NCI-H2107 treated with DMSO at 0.1 percent for 48 hours (cell line): ENCODE data around the gene HOMER1.
A peak's percentile ranks its signal among the peaks of the same experiment; 100 is the strongest.

Experiments used
- DNase-seq: peaks from one replicate; lab custom pipeline; 2025; ENCODE audit not compliant: unreplicated experiment; lab: John Stamatoyannopoulos, UW

HOMER1 gene, protein sequence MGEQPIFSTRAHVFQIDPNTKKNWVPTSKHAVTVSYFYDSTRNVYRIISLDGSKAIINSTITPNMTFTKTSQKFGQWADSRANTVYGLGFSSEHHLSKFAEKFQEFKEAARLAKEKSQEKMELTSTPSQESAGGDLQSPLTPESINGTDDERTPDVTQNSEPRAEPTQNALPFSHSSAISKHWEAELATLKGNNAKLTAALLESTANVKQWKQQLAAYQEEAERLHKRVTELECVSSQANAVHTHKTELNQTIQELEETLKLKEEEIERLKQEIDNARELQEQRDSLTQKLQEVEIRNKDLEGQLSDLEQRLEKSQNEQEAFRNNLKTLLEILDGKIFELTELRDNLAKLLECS

DNA sequence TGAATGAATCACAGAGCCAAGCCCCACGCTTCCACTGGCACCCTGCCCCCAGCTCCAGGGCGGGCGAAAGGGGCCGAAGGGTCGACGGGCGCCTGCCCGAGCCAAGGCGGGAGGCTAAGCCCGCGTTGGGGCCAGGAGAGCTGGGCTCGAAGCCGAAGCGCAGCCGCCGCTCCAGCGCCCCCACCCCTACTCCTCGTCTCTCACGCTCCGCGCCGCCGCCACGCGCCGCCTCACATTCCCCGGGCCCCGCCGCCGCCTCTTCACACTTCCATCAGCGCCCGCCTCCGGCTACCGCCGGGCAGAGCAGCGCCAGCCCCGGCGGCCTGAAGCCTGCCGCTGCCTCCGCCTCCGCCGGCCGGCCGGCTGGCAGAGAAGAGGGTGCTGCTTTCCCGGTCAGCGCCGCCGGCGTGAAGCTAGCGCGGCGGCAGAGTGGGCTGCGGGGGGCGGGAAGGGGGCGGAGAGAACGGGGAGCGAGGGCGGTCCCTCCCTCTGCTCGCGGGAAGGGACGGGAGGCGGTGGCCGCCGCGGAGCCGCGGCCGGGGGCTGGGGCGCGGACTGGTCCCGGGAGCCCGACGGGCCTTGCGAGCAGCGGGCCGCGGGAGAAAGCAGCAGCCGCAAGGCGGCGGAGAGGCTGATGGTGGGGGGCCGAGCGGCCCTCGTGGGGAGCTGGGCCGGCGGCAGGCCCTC, at the start of gene HOMER1:
Gene HOMER1 (minus strand): TSS at position 431 of the 687 bp plus-strand sequence. CDS start 1,360 bp downstream, outside the sequence.
- no peak for DNase-seq

DNA sequence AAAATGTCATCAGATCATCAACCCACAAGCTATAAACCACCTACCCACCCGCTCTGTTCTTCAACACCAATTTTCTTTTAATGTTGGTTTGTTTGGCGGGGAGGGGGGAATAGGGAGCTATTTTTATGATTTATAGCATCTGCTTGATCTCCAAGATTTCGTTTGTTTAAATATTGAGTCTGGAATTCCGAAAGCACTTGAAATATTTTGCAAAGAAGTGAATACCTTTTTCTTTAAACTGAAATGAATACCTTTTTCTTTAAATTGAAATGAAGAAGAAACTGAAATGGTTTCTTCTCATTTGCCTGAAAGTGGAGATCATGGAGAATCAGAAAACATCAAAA, 49.3 kb upstream of the HOMER1 start:
- DNase-seq: no peak

DNA sequence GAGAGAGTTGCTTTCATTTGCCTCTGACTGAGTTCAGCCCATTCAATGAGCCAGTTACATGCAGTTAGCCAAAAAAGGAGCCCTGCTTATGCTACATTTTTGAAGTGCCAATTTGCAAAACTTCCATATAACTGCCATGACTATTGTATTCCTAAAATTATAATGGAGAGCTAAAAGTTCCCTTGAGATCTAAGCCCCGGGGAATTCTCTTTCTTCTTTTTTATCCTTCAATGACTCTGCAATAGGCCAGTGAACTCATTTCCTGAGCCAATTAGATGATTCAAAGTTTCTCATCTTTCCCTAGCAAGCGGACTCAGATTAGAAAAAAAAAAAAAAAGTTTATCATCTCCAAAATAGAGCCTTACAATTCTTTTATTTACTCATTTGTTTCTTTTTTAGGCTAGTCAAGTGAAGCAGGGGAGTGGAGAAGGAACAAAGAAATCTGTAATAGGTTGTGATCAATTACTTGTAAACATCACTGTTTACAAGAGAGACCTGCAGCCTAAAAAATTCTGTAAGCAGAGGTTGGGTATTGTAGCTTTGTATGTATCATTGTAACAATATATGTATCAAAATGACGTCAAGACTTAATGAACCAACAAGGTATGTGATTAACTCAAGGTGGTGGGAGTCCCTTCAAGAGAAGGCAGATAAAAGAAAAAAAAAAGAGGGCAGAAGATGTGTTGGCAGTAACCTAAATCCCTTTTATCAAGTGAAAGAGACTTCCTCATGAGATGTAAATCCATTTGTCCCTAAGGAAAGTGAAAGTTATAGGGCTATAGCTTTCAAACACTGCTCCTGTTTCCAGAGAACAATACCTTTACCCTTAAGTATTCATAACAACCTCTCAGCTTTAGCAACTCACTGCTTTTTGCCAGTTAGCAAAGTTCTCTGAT, 48.7 kb upstream of the HOMER1 start:
- DNase-seq: peak; percentile 38

DNA sequence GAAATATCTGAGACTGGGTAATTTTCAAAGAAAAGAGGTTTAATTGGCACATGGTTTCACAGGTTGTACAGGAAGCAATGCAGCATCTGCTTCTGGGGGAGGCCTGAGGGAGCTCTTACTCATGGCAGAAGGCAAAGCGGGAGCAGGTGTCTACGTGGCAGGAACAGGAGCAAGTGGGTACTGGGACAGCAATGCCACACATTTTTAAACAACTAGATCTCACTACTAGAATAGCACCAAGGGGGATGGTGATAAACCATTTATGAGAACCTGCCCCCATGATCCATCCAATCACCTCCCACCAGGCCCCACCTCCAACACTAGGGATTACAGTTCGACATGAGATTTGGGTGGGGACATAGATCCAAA, 47.6 kb upstream of the HOMER1 start:
- DNase-seq: no peak

DNA sequence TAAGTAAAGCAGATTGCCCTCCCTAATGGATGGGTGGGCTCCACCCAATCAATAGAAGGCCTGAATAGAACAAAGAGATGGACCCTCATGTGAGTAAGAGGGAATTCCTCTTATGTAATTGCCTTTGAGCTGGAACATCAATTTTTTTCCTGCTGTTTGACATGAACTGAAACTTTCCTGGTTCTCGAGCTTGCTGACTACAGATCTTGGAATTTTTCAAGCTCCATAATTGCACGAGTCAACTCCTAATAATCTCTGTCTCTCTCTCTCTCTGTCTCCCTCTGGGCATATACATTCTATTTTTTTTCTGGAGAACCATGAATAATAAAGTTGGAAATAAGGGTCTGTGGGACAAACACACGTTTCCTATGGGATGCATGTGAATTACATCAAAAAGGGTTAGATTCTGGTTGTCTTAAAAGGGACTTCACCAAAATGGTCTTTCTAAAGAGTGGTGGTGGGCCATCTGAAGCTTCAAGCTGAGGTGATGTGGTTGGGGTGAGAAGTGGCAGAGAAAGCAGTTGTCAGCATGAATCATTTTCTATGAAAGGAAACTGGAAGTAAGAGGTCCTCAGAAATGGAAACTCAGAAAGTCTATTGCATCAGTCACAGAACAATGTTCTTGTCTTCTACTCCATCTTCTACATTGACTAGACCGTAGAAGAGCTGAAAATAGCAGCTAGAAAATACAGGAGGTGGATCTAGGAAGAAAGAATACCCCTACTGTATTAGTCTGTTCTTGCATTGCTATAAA, 47.0 kb upstream of the HOMER1 start:
- DNase-seq: no peak

DNA sequence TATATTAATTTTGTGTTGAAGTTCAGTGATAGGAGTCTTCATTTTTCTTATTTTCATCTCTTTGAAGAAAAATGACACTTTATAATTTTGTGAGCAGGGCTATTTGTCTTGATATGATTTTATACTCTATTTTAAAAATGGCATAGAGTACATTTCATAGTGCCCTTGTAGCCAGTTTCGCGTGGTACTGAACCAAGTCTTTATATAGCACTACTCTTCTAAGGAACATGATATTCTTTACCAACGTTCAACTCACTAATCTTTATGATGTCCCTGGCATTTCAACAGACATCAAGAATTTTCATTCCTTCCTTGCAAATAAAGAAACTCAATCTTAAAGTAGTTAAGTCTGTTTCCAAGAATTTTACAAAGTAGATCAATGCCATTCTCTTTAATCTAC, 41.5 kb upstream of the HOMER1 start:
- no peak for DNase-seq

DNA sequence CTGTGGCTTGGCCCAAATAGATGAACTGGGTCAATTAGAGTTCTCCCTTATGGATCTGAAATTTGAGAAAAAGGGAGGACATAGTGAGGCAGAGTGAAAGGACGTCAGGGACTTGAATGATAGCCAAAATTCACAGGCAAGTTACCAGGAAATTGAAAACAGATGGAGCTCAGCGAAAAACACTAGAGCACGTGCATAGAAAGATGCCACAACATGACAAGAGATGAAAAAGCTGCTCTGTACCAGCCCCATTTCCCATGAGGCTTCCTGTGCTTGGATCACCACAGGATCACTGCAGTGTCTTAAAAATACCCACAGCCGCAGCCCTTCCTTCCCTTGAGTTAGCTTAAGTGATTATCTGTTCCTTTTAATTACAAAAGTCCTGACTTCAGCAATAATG, 39.0 kb upstream of the HOMER1 start:
- no peak for DNase-seq

DNA sequence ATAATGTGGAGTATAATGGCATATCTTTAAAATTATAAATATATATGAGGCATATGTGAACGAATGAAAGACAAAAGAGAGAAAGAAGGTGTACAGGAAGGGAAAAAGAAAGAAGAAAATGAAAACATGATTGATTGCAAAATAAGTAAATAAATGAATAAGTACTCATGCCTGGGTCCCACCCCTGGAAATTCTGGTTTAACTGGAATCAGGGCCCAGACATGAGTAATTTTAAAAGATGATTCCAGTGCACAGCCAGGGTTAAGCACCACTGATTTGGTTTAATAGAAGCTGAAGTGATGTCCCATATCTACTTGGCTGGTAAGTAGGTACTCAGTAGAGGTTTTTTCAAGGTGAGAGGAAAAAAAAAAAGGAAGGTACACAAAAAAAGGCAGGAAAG, 34.0 kb upstream of the HOMER1 start:
- no peak for DNase-seq

DNA sequence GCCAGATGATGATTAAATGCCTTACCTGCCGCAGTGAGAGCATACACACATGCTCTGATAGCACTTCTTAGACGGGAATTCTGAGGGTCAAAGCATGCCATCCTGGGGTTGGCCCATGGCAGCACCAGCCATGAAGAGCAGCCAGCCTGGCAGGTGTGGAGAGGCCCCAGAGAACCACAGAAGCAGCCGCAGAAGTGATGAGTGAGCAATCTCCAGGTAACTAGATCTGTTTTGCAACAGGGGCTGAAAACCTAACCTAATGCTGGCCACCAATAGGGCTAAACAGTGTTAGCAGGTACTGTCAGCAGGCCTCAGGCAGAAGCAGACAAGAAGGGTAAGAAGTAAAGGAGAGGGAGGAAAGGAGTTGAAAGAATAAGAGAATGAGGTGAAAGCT, 33.5 kb upstream of the HOMER1 start:
- DNase-seq: peak; percentile 61

DNA sequence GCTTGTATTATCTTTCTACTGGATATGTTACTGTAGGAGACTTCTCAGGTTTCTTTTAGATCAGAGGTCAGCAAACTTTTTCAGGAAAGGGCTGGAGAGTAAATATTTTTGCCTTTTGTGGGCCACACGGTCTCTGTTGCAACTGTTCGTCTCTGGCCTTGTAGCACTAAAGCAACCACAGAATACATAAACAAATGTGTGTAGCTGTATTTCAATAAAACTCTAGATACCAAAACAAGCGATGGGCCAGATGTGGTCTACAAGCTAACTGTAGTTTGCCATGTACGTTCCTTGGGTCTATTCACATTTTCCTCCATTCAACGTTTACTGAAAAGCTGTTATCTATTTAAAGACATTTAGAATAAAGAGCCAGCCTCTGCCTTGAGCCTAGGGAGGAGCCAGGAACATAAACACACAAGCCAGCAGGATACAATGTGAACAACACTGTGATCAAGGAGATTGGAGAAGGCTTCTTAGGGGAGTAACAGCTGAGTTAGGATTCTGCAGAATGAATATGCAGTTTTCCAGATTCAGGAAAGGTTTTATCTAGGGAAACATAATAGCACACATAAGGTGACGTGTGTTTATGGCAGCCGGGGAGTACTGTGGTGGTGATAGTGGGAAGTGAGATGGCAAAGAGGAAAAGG, 33.0 kb upstream of the HOMER1 start:
- DNase-seq: no peak

DNA sequence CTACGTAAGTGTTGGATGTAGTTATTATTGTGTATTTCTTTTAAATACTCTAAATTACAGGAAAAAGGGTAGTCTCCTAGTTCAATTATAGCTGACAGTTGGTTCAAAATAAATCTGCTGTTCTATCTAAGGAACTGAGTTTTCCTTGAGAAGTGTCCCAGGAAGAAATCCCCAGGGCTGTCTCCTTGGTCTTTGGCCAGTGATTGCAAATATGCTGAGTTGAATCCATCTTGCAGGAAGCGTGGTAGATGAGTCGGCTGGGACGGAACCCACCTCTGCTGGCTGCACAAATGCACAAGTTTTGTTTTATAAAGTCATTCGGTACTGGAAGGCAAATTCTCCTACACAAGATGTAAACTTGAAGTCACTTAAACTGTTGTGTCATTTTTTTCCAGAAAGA, 30.2 kb upstream of the HOMER1 start:
- DNase-seq: no peak

DNA sequence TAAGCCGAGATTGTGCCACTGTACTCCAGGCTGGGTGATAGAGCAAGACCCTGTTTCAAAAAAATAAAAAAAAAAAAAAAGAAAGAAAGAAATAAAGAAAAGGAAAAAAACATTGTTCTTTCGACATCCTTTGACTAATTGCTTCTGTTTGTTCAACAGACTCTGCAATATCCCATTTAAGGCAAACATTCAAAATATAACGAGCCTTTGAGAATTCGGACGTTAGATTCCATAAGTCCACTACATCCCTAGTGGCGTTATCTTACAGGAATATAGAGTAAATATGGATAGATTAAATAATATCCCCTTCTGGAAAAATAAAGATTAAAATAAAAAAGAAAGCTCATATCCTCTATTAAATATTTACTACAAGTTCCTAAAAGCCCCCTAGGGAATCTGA, 27.0 kb upstream of the HOMER1 start:
- no peak for DNase-seq

DNA sequence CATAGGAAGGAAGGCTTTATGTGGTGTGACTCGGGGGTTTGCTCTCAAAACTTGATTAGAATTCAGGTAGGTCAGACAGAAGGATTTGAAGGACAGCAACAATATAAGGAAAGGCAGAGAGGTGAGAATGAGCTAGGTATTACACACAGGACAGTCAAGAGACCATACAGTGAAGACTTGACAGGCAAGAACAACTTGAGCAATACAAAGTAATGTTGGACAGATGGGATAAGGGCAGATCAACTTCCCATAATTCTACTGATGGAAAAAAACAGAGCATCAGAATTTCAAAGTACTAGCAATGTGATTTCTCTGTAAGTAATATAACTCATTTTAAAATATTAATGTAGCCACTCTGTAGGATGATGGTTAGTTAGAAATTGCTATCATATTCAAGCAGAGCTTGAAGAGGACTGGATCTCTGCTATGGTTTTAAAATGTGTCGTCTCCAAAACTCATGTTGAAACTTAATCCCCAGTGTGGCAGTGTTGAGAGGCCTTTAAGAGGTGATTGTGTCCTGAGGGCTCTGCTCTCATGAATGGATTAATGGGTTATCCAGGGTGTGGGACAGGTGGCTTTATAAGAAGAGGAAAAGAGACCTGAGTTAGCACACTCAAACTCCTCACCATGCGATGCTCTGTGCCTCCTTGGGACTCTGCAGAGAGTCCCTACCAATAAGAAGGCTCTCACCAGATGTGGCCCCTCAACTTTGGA, 22.4 kb upstream of the HOMER1 start:
- DNase-seq: peak; percentile 52

DNA sequence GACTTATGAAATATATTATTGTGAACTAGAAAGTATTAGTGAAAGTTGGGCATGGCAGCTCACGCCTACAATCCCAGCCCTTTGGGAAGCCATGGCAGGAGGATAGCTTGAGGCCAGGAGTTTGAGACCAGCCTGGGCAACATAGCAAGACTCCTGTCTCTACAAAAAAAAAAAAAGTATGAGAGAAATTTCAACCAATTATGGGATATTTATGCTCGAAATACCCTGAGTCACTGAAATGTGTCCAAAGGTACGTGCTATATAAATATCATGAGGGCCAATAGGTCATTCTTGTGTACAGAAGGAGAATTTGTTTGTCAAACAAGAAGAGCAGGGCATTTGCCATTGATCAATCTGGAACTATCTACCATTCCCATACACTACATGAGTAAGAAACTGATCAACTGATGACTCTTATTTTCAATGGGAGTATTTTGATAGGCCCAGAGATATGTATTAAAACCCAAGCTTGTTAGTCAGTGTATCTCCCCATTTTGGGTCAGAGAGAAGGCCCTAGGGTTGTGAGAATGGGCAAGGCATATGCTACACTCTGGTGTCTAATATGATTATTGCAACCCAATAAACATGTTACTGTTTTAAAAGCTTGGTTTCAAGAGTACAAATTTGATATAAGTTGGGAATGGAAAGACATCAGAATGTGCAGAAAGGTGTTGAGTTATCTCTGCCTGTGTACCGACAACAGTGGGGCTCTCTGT, 21.7 kb upstream of the HOMER1 start:
- DNase-seq: no peak

DNA sequence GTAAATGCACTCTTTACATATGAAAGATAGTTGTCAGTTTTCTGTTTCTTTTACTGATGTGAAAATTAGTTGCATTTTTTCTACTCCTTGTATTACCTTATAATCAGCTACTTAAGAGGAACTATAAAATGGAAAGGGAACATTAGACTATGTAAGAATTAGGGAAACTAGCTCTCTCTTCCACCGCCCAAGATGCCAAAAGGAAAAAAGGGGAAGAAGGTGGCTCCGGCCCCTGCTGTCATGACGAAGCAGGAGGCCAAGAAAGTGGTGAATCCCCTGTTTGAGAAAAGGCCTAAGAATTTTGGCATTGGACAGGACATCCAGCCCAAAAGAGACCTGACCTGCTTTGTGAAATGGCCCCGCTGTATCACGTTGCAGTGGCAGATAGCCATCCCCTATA, 15.2 kb upstream of the HOMER1 start:
- no peak for DNase-seq

DNA sequence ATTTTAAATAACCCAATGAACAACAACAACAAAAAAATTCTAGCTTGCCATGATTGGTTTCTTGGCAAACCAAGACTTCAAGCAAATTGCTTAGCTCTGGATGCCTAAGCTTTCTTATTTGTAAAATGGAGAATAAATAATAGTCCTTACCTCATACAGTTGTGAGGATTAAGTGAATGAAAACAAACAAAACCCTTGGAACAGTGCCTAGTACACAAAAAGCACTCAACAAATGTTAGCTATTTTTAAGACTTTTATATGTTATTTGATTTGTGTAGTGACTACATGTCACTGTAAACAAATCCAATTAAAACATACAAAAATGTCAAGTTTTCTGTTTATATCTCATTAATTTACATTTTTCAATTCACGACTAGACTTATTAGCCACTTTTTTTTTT, 13.5 kb upstream of the HOMER1 start:
- DNase-seq: no peak

DNA sequence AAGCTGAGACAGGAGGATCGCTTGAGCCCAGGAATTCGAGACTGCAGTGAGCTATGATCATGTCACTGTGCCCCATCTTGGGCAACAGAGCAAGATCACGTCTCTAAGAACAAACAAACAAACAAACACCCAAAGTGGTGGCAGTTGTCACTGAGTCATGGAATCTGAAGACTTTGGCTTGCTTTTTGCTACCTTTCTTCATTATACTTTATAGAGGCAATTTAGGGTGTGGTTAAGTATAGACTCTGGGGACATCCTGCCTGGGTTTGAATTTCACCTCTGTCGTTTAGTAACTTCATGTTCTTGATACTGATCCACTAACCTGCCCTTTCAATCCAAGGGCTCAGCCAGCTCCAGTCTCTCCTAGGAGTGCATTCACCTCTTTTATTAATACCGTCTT, 13.0 kb upstream of the HOMER1 start:
- DNase-seq: no peak

DNA sequence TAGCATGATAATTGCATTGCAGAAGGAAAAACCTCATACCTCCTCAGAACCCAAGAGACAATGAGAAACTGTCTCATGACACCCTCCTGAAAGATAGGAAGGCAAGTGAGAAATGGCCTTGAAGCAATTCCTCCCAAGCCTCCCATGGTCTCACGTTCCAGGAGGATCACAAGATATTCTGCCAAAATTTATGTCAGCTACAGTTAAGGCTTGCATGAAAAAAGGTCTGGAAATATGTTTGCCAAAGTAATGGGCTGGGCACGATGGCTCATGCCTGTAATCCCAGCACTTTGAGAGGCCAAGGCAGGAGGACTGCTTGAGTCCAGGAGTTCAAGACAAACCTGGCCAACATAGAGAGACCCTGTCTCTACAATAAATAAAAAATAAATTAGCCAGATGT, 12.6 kb upstream of the HOMER1 start:
- DNase-seq: no peak

DNA sequence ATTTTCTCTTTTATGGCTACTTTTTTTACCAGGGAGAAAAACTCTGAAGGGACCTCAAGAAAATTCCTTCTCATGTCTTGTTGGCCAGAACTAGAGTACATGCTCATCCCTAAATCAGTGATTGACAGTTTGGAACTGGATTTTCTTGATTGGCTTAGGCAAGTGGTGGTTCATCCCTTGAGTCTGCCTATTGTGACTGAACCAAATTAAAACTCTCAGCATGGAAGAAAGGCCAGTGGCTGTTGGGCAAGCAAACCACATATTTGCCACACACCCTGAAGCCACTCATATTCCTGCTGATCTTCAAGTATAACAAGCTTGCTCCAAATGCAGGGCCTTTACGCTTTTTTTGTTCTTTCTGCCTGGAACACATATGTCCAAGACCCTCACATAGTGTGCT, 7.2 kb upstream of the HOMER1 start:
- DNase-seq: no peak
